B cell (primary cell): ENCODE measurements around the gene MAU2. TPM values are rescaled to one million over a fixed set of nuclear protein-coding genes. Genes with fewer than 3 reads are reported as not detected.
"Not testable (repeated sequence)": the region's sequence is repeated elsewhere in the genome, so short reads cannot be mapped to it uniquely, and the experiment has no call there.

Experiments
- ATAC-seq: fragments of 200-7000 bp; cut with Tn5 transposase; one replicate; pipeline ENCODE4 v1.10.0; 2021; ENCODE audit warnings: low read depth, mild to moderate bottlenecking, moderate number of reproducible peaks, moderate library complexity
- CTCF ChIA-PET: fragments of 350-600 bp; sonication (Branson Sonifier 250); formaldehyde crosslinking; loops from one replicate; lab custom pipeline; 2021; ENCODE audit warnings: antibody characterized with exemption, inconsistent platforms; lab: Charles Lee
- POLR2A ChIA-PET: fragments of 350-600 bp; sonication (Branson Sonifier 250); formaldehyde crosslinking; loops from one replicate; lab custom pipeline; 2021; ENCODE audit warnings: antibody characterized with exemption; lab: Charles Lee
- DNase-seq: peaks from one replicate; pipeline ENCODE4 v3.0.0; 2013
- H2AFZ ChIP-seq: 2 replicates; pipeline ENCODE4 v1.6.1; 2012; ENCODE audit warnings: mild to moderate bottlenecking, low read depth, low read length; ENCODE audit not compliant: insufficient read depth, poor library complexity, severe bottlenecking
- H3K27ac ChIP-seq, 2 donors: 1 replicate in 1 of 2; 2 replicates in 1 of 2; pipeline ENCODE4 v1.5.1; 2012 to 2013; ENCODE audit warnings: low read length in 2 of 2, mild to moderate bottlenecking in 2 of 2, moderate library complexity in 1 of 2
- H3K27me3 ChIP-seq, 4 experiments: fragments of 200-600 bp in 1 of 4; sonication (generic) in 1 of 4; replicated peaks in 1 of 4; 1 replicate in 2 of 4; 2 replicates in 2 of 4; pipeline versions ENCODE4 v1.6.1 to v1.7.0; 2013 to 2016; ENCODE audit warnings: low read length in 3 of 4, mild to moderate bottlenecking in 2 of 4, mixed read lengths in 1 of 4, moderate library complexity in 1 of 4; ENCODE audit not compliant: insufficient read depth in 4 of 4, control insufficient read depth in 3 of 4; ENCODE audit errors: control extremely low read depth in 1 of 4
- H3K36me3 ChIP-seq, 2 experiments: replicated peaks in 1 of 2; 1 replicate in 1 of 2; 2 replicates in 1 of 2; pipeline versions ENCODE4 v1.6.1 to v1.7.1; 2013; ENCODE audit warnings: low read length in 1 of 2; ENCODE audit not compliant: insufficient read depth in 2 of 2, control insufficient read depth in 1 of 2; ENCODE audit errors: control extremely low read depth in 1 of 2, extremely low read depth in 1 of 2
- H3K4me1 ChIP-seq, 2 donors: fragments of 200-600 bp in 1 of 2; sonication (generic) in 1 of 2; 1 replicate in 1 of 2; 2 replicates in 1 of 2; pipeline versions ENCODE4 v1.5.1 to v1.6.1; 2013 to 2017; ENCODE audit warnings: low read length in 2 of 2; ENCODE audit not compliant: control insufficient read depth in 2 of 2, insufficient read depth in 2 of 2
- H3K4me2 ChIP-seq: replicated peaks from 2 replicates; pipeline ENCODE3; 2012; ENCODE audit warnings: mild to moderate bottlenecking, low read depth, low read length; ENCODE audit not compliant: poor library complexity, severe bottlenecking
- H3K4me3 ChIP-seq, 5 experiments: fragments of 200-600 bp in 1 of 5; sonication (generic) in 1 of 5; 1 replicate in 3 of 5; 2 replicates in 2 of 5; pipeline versions ENCODE4 v1.5.1 to v1.7.0; 2011 to 2016; ENCODE audit warnings: low read length in 4 of 5, mild to moderate bottlenecking in 4 of 5, low read depth in 2 of 5, control low read depth in 1 of 5, moderate library complexity in 1 of 5; ENCODE audit not compliant: insufficient read depth in 1 of 5; ENCODE audit errors: control extremely low read depth in 1 of 5, extremely low read depth in 1 of 5
- H3K79me2 ChIP-seq: fragments of 200-600 bp; sonication (generic); one replicate; pipeline ENCODE4 v1.6.0; 2016; ENCODE audit warnings: low read length; ENCODE audit not compliant: control insufficient read depth, insufficient read depth
- H3K9ac ChIP-seq: fragments of 200-600 bp; sonication (generic); 2 replicates; pipeline ENCODE4 v1.6.1; 2017; ENCODE audit warnings: mild to moderate bottlenecking, low read length, moderate library complexity
- H3K9me3 ChIP-seq, 3 donors: one replicate each; pipeline versions ENCODE4 v1.6.1 to v1.7.1; 2013; ENCODE audit warnings: low read length in 2 of 3; ENCODE audit not compliant: control insufficient read depth in 2 of 3, insufficient read depth in 1 of 3; ENCODE audit errors: control extremely low read depth in 1 of 3
- H4K20me1 ChIP-seq: 2 replicates; pipeline ENCODE4 v1.6.0; 2012; ENCODE audit warnings: mild to moderate bottlenecking, low read length; ENCODE audit not compliant: insufficient read depth, control insufficient read depth, poor library complexity, severe bottlenecking
- H3K27ac Mint-ChIP-seq: one replicate; pipeline ENCODE4 v1.8.0; 2021; ENCODE audit warnings: mixed read lengths
- H3K27me3 Mint-ChIP-seq: one replicate; pipeline ENCODE4 v1.8.0; 2021; ENCODE audit warnings: mixed read lengths
- H3K4me1 Mint-ChIP-seq: one replicate; pipeline ENCODE4 v1.8.0; 2021; ENCODE audit warnings: mixed read lengths
- H3K4me3 Mint-ChIP-seq: one replicate; pipeline ENCODE4 v1.8.0; 2021; ENCODE audit warnings: mixed read lengths
- H3K9me3 Mint-ChIP-seq: one replicate; pipeline ENCODE4 v1.8.0; 2022; ENCODE audit warnings: mixed read lengths; ENCODE audit not compliant: insufficient read depth
- CTCF ChIP-seq: fragments of 200-600 bp; IDR thresholded peaks from one replicate; pipeline ENCODE4 v1.8.0; 2022; ENCODE audit warnings: antibody characterized with exemption, mild to moderate bottlenecking
- EZH2 ChIP-seq: IDR thresholded peaks from 2 replicates; pipeline ENCODE4 v1.6.1; 2012; ENCODE audit warnings: borderline replicate concordance, low read depth, mild to moderate bottlenecking, moderate library complexity, low read length; ENCODE audit not compliant: insufficient read depth, poor library complexity, severe bottlenecking
- WGBS: methylation state at CpG from one replicate; pipeline ENCODE4 v1.1.5; 2013; ENCODE audit warnings: missing lambda C conversion rate; ENCODE audit not compliant: insufficient coverage; 5-methylcytosine and 5-hydroxymethylcytosine counted together
- intact Hi-C: fragments of 100-400 bp; cut with micrococcal nuclease; formaldehyde crosslinking; loops from one replicate; pipeline ENCODE4 v1.10.0; 2022
- polyA plus RNA-seq: library from polyadenylated mRNA; depleted of rRNA; stranded (reverse); fragments of >200 nt; gene quantifications from 2 replicates; pipeline ENCODE4 v1.2.3, GENCODE V29; 2012
- total RNA-seq, 2 donors: library from RNA; stranded (reverse); fragments of 120-200 nt in 1 of 2; gene quantifications; 1 replicate in 1 of 2; 2 replicates in 1 of 2; pipeline versions ENCODE4 v1.2.3 to v1.2.4, GENCODE V29; 2013 to 2022

MAU2 gene
- total and polyA plus RNA-seq, 2 donors (not counting 1 experiment from before 2014, with no cell fraction given), result 87.7 to 199 TPM

- TF ChIP-seq EZH2, result no peak
- no peak for TF ChIP-seq CTCF
- ChIA-PET CTCF (interaction anchor here (1.0 to 1.4 kb wide), 3 partner anchors 16 to 102 kb away, joined by 3 to 4 read pairs (median 3); partner anchors contain the start of gene GATAD2A), POLR2A (no interaction called here)
- peaks cover 81% of the 10 kb centered on the region for H3K79me2 ChIP-seq
- H3K27ac ChIP-seq, result no peak overlapping the region
- 84% methylated on average over 11 of the region's 13 CpGs for WGBS
- Mint-ChIP-seq H3K27ac (no peak overlapping the region), H3K4me1 (peaks cover 55% of the 10 kb centered on the region), H3K4me3 (peak overlapping the region; percentile 92), H3K27me3 (no peaks in the 10 kb centered on the region), H3K9me3 (no peaks in the 10 kb centered on the region)
- no peak overlapping the region for H3K4me2 ChIP-seq
- no peak overlapping the region for H3K9ac ChIP-seq
- H3K9me3 ChIP-seq, result no peaks in the 10 kb centered on the region
- no peak overlapping the region for H2AFZ ChIP-seq
- no peaks in the 10 kb centered on the region for H3K36me3 ChIP-seq
- H4K20me1 ChIP-seq, result peaks cover 17% of the 10 kb centered on the region
- no peaks in the 10 kb centered on the region for H3K27me3 ChIP-seq
- intact Hi-C loops, result no loop called here
- H3K4me3 ChIP-seq, result no peak overlapping the region
- H3K4me1 ChIP-seq, result peaks cover 19 to 24% of the 10 kb centered on the region in 2 donors
- DNase-seq, result no peak
- ATAC-seq, result no peak
Observed at GRCh38 chr19:19388568-19389555, 68.2 kb downstream of the MAU2 start.

- CTCF ChIA-PET, result interaction anchor here (1.0 to 1.1 kb wide), 2 partner anchors 16 to 101 kb away, joined by 3 read pairs; partner anchors contain the start of gene GATAD2A
- H3K27me3 ChIP-seq, intact Hi-C loops, H3K27ac Mint-ChIP-seq, H3K4me3 Mint-ChIP-seq, H3K36me3 ChIP-seq, H3K27me3 Mint-ChIP-seq, POLR2A ChIA-PET, H3K27ac ChIP-seq, H2AFZ ChIP-seq, H3K9me3 ChIP-seq, DNase-seq, ATAC-seq, H3K9me3 Mint-ChIP-seq, H3K9ac ChIP-seq, H3K4me3 ChIP-seq, H3K4me2 ChIP-seq: not testable (repeated sequence)
- Histone ChIP-seq H4K20me1 (peaks cover 17% of the 10 kb centered on the region), H3K79me2 (peaks cover 88% of the 10 kb centered on the region), H3K4me1 (peaks cover 23 to 28% of the 10 kb centered on the region in 2 donors)
- WGBS, result 100% methylated on average over 7 of the region's 12 CpGs
- H3K4me1 Mint-ChIP-seq, result peaks cover 63% of the 10 kb centered on the region
Observed at GRCh38 chr19:19389683-19390082, 69.1 kb downstream of the MAU2 start.

- H3K27ac ChIP-seq, DNase-seq, H3K9ac ChIP-seq, H3K9me3 Mint-ChIP-seq, intact Hi-C loops, H3K27me3 ChIP-seq, H2AFZ ChIP-seq, H3K9me3 ChIP-seq, H3K27ac Mint-ChIP-seq, ATAC-seq, H3K36me3 ChIP-seq, POLR2A ChIA-PET, H3K4me3 ChIP-seq, H3K27me3 Mint-ChIP-seq, H3K4me3 Mint-ChIP-seq: not testable (repeated sequence)
- Histone ChIP-seq H4K20me1 (peaks cover 18% of the 10 kb centered on the region), H3K4me1 (peaks cover 11 to 14% of the 10 kb centered on the region in 2 donors), H3K4me2 (peak overlapping the region; percentile 20), H3K79me2 (peaks cover 88% of the 10 kb centered on the region)
- CTCF ChIA-PET, result interaction anchor here (0.6 kb wide), 1 partner anchor 96 kb away, joined by 3 read pairs; no protein-coding TSS in a partner anchor
- 93% methylated on average over 6 of the region's 7 CpGs for WGBS
- peaks cover 37% of the 10 kb centered on the region for H3K4me1 Mint-ChIP-seq
Observed at GRCh38 chr19:19394333-19394732, 73.7 kb downstream of the MAU2 start.
